Activated naive CD8-positive, alpha-beta T cell treated with anti-CD3 and anti-CD28 coated beads, Interleukin-2, amount 50 U/mL, for 24 hours (primary cell): ENCODE measurements around the gene AZU1.

ENCODE experiments used
- ATAC-seq: fragments of 150-1000 bp; cut with Tn5 transposase; one replicate; pipeline ENCODE4 v1.10.0; 2021
- DNase-seq: peaks from one replicate; pipeline ENCODE4 v3.0.0; 2021
- H3K27ac Mint-ChIP-seq: one replicate; pipeline ENCODE4 v1.8.0; 2021; ENCODE audit warnings: mild to moderate bottlenecking, mixed read lengths
- H3K27me3 Mint-ChIP-seq: one replicate; pipeline ENCODE4 v1.8.0; 2021; ENCODE audit warnings: mixed read lengths
- H3K36me3 Mint-ChIP-seq: one replicate; pipeline ENCODE4 v1.8.0; 2021; ENCODE audit warnings: low read depth, mixed read lengths
- H3K4me1 Mint-ChIP-seq: one replicate; pipeline ENCODE4 v1.8.0; 2021; ENCODE audit warnings: mixed read lengths
- H3K4me3 Mint-ChIP-seq: one replicate; pipeline ENCODE4 v1.8.0; 2021; ENCODE audit warnings: mild to moderate bottlenecking, moderate library complexity, mixed read lengths
- H3K9me3 Mint-ChIP-seq: one replicate; pipeline ENCODE4 v1.8.0; 2021; ENCODE audit warnings: mixed read lengths

Gene AZU1

GRCh38 chr19:792306-792885 lies 35.2 kb upstream of the AZU1 start:
- Mint-ChIP-seq H3K4me1 (peaks cover 7% of the 10 kb centered on the region), H3K9me3 (no peaks in the 10 kb centered on the region), H3K27ac (no peak overlapping the region), H3K36me3 (no peaks in the 10 kb centered on the region), H3K27me3 (no peaks in the 10 kb centered on the region), H3K4me3 (no peak overlapping the region)
- no peak for ATAC-seq
- no peak for DNase-seq

GRCh38 chr19:793806-794205 lies 33.8 kb upstream of the AZU1 start:
- H3K4me3 Mint-ChIP-seq = no peak overlapping the region
- H3K4me1 Mint-ChIP-seq = peaks cover 7% of the 10 kb centered on the region
- H3K9me3 Mint-ChIP-seq = no peaks in the 10 kb centered on the region
- H3K27me3 Mint-ChIP-seq = no peaks in the 10 kb centered on the region
- no peak for DNase-seq
- peaks cover 5% of the 10 kb centered on the region for H3K36me3 Mint-ChIP-seq
- ATAC-seq = no peak
- no peak overlapping the region for H3K27ac Mint-ChIP-seq

GRCh38 chr19:795073-795611 lies 32.5 kb upstream of the AZU1 start:
- H3K27ac Mint-ChIP-seq = no peak overlapping the region
- DNase-seq (no peak), ATAC-seq (no peak)
- H3K36me3 Mint-ChIP-seq = peaks cover 18% of the 10 kb centered on the region
- H3K9me3 Mint-ChIP-seq = no peaks in the 10 kb centered on the region
- no peaks in the 10 kb centered on the region for H3K27me3 Mint-ChIP-seq
- peaks cover 17% of the 10 kb centered on the region for H3K4me1 Mint-ChIP-seq
- H3K4me3 Mint-ChIP-seq = no peak overlapping the region

- H3K27ac Mint-ChIP-seq = no peak overlapping the region
- H3K27me3 Mint-ChIP-seq = no peaks in the 10 kb centered on the region
- ATAC-seq (no peak), DNase-seq (no peak)
- peaks cover 23% of the 10 kb centered on the region for H3K36me3 Mint-ChIP-seq
- H3K9me3 Mint-ChIP-seq = no peaks in the 10 kb centered on the region
- H3K4me1 Mint-ChIP-seq = peaks cover 22% of the 10 kb centered on the region
- peak overlapping the region; percentile 96 for H3K4me3 Mint-ChIP-seq
These were observed 31.7 kb upstream of the AZU1 start for GRCh38 chr19:795691-796581.

DNA sequence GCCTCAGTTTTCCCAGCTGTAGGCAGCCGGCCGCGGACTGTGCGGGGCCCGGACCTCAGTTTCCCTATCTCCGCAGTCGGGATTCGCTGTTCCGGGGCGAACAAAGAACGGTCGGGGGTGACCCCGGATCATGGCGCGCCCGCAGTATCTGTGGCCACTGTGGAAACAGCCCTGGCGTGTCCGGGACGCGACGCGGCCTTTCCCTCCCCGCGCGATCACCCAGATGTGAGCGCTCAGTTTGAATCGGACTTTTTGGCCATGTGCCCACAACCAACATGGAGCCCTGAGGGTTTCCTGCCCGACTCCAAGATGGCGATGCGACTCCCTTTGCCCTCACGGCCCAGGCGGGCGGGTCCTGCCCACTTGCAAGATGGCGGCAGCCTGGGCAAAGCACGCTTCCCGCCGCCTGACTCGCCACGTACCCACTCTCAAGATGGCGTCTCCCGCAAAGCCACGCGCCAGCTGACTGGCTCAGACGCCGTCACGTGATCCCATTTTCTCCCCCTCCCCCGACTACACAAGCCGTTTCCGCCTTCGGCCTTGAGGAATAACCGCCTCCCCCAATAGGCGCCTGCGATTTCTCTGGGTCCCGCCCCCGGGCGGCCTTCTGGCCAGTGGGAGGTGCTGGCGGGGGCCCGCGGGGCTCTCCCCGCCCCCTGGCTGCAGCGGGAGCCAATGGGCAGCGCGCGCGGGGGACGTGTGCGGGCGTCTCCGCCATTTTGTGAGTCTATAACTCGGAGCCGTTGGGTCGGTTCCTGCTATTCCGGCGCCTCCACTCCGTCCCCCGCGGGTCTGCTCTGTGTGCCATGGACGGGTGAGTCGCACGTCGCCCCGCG lies 30.7 kb upstream of the AZU1 start, which contains the start of gene PTBP1:
PTBP1 (plus strand) TSS at position 761 of the 836 bp plus-strand sequence; CDS start at position 807, 46 bp downstream.
- Mint-ChIP-seq H3K27me3 (no peaks in the 10 kb centered on the region), H3K9me3 (no peaks in the 10 kb centered on the region), H3K36me3 (peaks cover 31% of the 10 kb centered on the region), H3K27ac (peak within 1 kb of the TSS; percentile 98), H3K4me3 (peak within 1 kb of the TSS; percentile 96), H3K4me1 (peaks cover 31% of the 10 kb centered on the region)
- DNase-seq = peak; percentile 98
- peak; percentile 82 for ATAC-seq

- ATAC-seq = peak; percentile 20
- H3K27ac Mint-ChIP-seq = peak overlapping the region; percentile 98
- DNase-seq = peak; percentile 94
- H3K36me3 Mint-ChIP-seq = peaks cover 36% of the 10 kb centered on the region
- H3K9me3 Mint-ChIP-seq = no peaks in the 10 kb centered on the region
- peaks cover 38% of the 10 kb centered on the region for H3K4me1 Mint-ChIP-seq
- H3K27me3 Mint-ChIP-seq = no peaks in the 10 kb centered on the region
- H3K4me3 Mint-ChIP-seq = peak overlapping the region; percentile 96
These were observed 29.9 kb upstream of the AZU1 start for GRCh38 chr19:797528-798414.

DNA sequence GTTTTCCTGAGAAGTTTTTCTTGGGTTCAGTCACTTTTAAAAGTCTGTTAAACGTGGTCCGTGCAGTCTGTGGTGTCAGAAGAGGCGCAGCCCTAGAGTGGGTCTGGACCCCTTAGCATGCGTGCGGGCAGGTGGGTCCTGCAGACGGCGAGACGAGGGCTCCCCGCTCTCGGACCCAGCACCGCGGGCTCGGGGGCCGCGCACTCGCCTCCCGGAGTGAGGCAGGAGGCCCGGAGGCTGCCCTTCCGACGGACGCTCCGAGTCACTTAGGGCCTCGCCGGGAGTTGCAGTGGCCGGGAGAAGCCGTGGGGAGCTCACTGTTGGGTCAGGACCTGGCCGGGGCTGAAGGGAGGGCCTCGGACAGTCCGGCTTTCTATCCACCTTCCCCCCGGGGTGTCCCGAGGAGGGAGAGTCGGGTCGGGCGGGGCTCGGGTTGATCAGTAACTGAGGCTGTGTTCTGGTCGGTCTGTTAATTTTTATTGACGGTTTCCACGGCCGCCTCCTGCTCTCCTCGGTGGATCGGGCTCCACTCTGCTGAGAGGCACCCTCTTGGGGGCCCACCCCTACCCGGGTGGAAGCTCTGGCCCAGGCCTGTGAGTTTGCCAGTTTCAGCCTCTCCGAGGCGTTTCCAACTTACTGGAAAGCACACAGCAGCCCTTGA lies 29.1 kb upstream of the AZU1 start:
- peaks cover 41% of the 10 kb centered on the region for H3K4me1 Mint-ChIP-seq
- H3K27ac Mint-ChIP-seq = peak overlapping the region; percentile 91
- H3K9me3 Mint-ChIP-seq = no peaks in the 10 kb centered on the region
- H3K27me3 Mint-ChIP-seq = no peaks in the 10 kb centered on the region
- ATAC-seq (no peak), DNase-seq (no peak)
- H3K36me3 Mint-ChIP-seq = peaks cover 43% of the 10 kb centered on the region
- H3K4me3 Mint-ChIP-seq = peak overlapping the region; percentile 88

GRCh38 chr19:799076-799881 lies 28.4 kb upstream of the AZU1 start:
- H3K27ac Mint-ChIP-seq = peak overlapping the region; percentile 87
- DNase-seq (no peak), ATAC-seq (no peak)
- peaks cover 41% of the 10 kb centered on the region for H3K4me1 Mint-ChIP-seq
- no peaks in the 10 kb centered on the region for H3K9me3 Mint-ChIP-seq
- peak overlapping the region; percentile 88 for H3K4me3 Mint-ChIP-seq
- H3K27me3 Mint-ChIP-seq = no peaks in the 10 kb centered on the region
- peaks cover 47% of the 10 kb centered on the region for H3K36me3 Mint-ChIP-seq

DNA sequence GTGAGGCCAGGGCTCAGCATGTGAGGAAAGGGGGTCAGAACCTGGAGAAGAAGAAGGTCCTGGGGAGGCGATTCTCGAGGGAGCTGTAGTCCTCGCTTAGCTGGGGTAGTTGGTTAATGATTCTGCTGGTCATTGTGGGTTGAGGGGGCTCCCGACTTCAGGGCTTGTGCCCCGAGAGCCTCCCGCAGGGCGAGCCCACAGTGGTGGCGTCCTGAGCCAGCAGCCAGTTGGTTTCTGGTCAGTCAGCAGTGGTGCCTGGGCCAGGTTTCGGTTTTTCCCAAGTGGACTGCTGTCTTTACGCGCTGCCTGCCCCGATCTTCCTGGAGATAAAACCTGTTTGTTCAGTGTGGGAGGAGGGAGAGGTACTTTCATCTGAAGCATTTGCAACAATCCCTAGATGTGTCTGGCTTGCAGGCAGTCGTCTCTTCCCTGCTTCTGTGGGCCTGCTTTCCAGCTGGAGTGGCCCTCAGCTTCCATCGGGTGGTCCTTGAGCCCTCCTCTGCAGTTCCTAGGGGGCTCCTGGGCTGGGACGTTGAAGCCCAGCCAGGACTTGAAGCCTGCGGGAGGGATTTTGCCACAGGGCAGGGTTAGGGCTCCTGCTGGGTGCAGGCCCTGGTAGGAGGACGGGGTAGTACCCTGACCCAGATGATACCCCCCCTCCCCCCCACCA lies 27.1 kb upstream of the AZU1 start:
- peak overlapping the region; percentile 88 for H3K4me3 Mint-ChIP-seq
- no peaks in the 10 kb centered on the region for H3K9me3 Mint-ChIP-seq
- no peaks in the 10 kb centered on the region for H3K27me3 Mint-ChIP-seq
- peaks cover 43% of the 10 kb centered on the region for H3K4me1 Mint-ChIP-seq
- H3K36me3 Mint-ChIP-seq = peaks cover 52% of the 10 kb centered on the region
- DNase-seq (no peak), ATAC-seq (no peak)
- peak overlapping the region; percentile 87 for H3K27ac Mint-ChIP-seq

GRCh38 chr19:801030-801860 lies 26.4 kb upstream of the AZU1 start:
- H3K27ac Mint-ChIP-seq = peak overlapping the region; percentile 72
- H3K27me3 Mint-ChIP-seq = no peaks in the 10 kb centered on the region
- H3K4me1 Mint-ChIP-seq = peaks cover 43% of the 10 kb centered on the region
- ATAC-seq = no peak
- no peaks in the 10 kb centered on the region for H3K9me3 Mint-ChIP-seq
- H3K4me3 Mint-ChIP-seq = peak overlapping the region; percentile 73
- H3K36me3 Mint-ChIP-seq = peaks cover 54% of the 10 kb centered on the region
- DNase-seq = no peak

DNA sequence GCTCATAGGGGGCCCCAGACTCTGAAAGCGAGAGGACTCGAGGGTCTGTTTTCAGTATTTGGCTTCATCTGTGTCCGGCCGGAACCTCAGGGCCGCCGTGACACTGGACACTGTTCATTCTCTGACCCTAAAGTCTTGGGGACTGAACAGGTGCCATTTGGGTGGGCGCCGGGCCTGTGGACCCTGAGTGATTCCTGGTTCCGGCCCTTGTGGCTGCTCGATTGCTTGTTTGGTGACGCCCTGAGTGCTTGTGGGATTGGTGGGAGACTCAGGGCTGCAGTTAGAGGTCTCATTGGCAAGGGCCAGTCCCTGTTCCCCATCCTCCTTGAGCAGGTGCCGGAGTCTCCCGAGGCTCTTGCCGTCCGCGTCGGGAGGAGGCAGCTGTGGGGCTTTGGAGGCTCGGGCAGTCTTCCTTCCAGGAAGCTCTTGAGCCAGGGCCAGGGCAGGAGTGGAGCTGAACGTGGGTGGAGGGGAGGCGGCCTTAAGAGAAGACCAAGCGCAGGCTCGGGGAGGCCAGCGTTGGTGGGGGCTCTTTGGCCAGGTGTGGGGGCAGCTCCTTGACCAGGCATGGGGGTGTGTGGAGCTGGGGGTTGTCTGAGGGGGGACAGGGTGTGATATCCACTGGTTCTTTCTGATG lies 25.7 kb upstream of the AZU1 start:
- peak overlapping the region; percentile 72 for H3K27ac Mint-ChIP-seq
- no peaks in the 10 kb centered on the region for H3K27me3 Mint-ChIP-seq
- H3K4me3 Mint-ChIP-seq = peak overlapping the region; percentile 73
- DNase-seq (no peak), ATAC-seq (no peak)
- H3K4me1 Mint-ChIP-seq = peaks cover 39% of the 10 kb centered on the region
- H3K36me3 Mint-ChIP-seq = peaks cover 59% of the 10 kb centered on the region
- H3K9me3 Mint-ChIP-seq = no peaks in the 10 kb centered on the region
